Measurements from ENCODE around the gene HMHB1. TPM values are rescaled to one million over a fixed set of nuclear protein-coding genes. Genes with fewer than 3 reads are reported as not detected.

Gene HMHB1
- total RNA-seq, 4 donors from 2014 or later = not detected

- no peaks in the 10 kb centered on the region for H3K27me3 ChIP-seq
- no peak overlapping the region for H3K27ac ChIP-seq
- H3K4me3 ChIP-seq (replicated peaks in 1 of 3) = no peak overlapping the region
- no peaks in the 10 kb centered on the region for H3K36me3 ChIP-seq
- H3K4me1 ChIP-seq = peaks cover 3 to 4% of the 10 kb centered on the region in 2 donors
- TF ChIP-seq CTCF (IDR thresholded peaks at IDR 0.05) (no peak), POLR2A (IDR thresholded peaks at IDR 0.05) (no peak)
- no peaks in the 10 kb centered on the region for H3K9me3 ChIP-seq
- intact Hi-C loops (cut with DNase I) = no loop called here
- DNase-seq = no peak
These were observed 50.3 kb downstream of the HMHB1 start for GRCh38 chr5:143862271-143862670.

GRCh38 chr5:143865426-143866025, 53.6 kb downstream of the HMHB1 start:
- H3K4me1 ChIP-seq = peaks cover 12% of the 10 kb centered on the region in 2 donors
- peak; percentile 23 to 25 for DNase-seq
- peak overlapping the region in 2 of 3 donors; percentile 24 to 47 for H3K27ac ChIP-seq
- no peaks in the 10 kb centered on the region for H3K27me3 ChIP-seq
- no peak overlapping the region for H3K4me3 ChIP-seq (replicated peaks in 1 of 3)
- 38% methylated on average over 8 of the region's 8 CpGs for WGBS, 2 donors
- no peaks in the 10 kb centered on the region for H3K9me3 ChIP-seq
- H3K36me3 ChIP-seq = no peaks in the 10 kb centered on the region
- no peak for TF ChIP-seq CTCF (IDR thresholded peaks at IDR 0.05)
- no peak for TF ChIP-seq POLR2A (IDR thresholded peaks at IDR 0.05)
- intact Hi-C loops (cut with DNase I) = no loop called here

Measured in thyroid gland (tissue), 4 donors.